Type B pancreatic cell (in vitro differentiated cells): ENCODE data around the gene HAUS1. TPM values are rescaled to one million over a fixed set of nuclear protein-coding genes. Genes with fewer than 3 reads are reported as not detected.

Experiments used
- DNase-seq: peaks from one replicate; pipeline ENCODE4 v3.0.0; 2021; ENCODE audit warnings: mixed read lengths; ENCODE audit not compliant: unreplicated experiment; ENCODE audit errors: extremely low spot score
- H3K27ac Mint-ChIP-seq: 2 replicates; pipeline ENCODE4 v1.8.0; 2021; ENCODE audit warnings: mild to moderate bottlenecking, mixed read lengths
- H3K27me3 Mint-ChIP-seq: 2 replicates; pipeline ENCODE4 v1.8.0; 2021; ENCODE audit warnings: mixed read lengths
- H3K36me3 Mint-ChIP-seq: 2 replicates; pipeline ENCODE4 v1.8.0; 2021; ENCODE audit warnings: mixed read lengths
- H3K4me1 Mint-ChIP-seq: one replicate; pipeline ENCODE4 v1.8.0; 2021; ENCODE audit warnings: mixed read lengths; ENCODE audit not compliant: unreplicated experiment
- H3K4me3 Mint-ChIP-seq: 2 replicates; pipeline ENCODE4 v1.8.0; 2021; ENCODE audit warnings: mild to moderate bottlenecking, mixed read lengths
- H3K9me3 Mint-ChIP-seq: 2 replicates; pipeline ENCODE4 v1.8.0; 2021; ENCODE audit warnings: mixed read lengths
- total RNA-seq: library from RNA; stranded (reverse); gene quantifications from 2 replicates; pipeline ENCODE4 v1.2.1, GENCODE V29; 2021; ENCODE audit warnings: low replicate concordance
- TF ChIP-seq, protein P1 (sequence below): fragments of 200-600 bp; sonication (generic); conservative IDR thresholded peaks from 2 replicates; pipeline ENCODE4 v1.5.0; 2021; ENCODE audit warnings: antibody characterized with exemption, mild to moderate bottlenecking

HAUS1 gene
- total RNA-seq, 1 donor from 2014 or later: 55.1 TPM

DNA sequence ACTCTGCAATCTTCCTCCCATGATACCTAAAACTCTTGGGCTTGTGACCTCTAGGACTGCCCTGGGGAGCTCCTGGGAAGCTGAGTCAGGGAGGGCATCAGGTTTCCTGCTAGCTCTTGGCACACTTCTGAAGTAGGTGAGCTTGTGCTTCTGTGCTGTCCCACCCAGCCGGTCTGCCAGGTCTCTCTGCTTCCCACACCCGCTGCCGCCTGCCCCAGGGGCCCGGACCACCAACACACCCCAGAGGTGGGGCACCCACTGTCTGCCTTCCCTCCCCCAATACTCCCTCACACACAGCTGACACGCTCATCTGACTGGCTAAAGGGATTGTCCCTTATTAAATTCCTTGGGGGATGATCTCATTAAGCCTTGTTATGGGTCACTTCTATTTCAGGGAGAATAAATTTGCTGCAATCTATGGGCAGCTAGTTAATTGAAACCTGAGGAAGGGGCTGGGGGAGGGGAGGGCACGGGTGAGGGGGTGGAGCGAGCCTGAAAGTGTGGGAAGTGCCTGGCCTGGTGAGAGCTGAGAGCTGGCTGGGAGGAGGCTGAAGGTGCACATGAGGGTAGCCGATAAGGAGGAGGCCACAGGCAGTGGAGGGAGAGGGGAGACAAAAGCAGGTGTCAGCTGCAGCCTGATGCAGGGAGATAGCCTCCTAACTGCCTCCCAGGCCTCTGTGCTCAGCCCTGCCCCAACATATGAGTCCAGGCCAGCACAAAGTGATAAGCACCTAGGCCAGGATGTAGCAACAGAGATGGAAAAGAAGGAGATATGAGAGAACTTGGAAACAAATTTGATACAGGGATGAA, 48.8 kb downstream of the HAUS1 start:
- H3K36me3 Mint-ChIP-seq: no peaks in the 10 kb centered on the region
- peak overlapping the region; percentile 34 for H3K27ac Mint-ChIP-seq
- TF ChIP-seq, protein P1, sequence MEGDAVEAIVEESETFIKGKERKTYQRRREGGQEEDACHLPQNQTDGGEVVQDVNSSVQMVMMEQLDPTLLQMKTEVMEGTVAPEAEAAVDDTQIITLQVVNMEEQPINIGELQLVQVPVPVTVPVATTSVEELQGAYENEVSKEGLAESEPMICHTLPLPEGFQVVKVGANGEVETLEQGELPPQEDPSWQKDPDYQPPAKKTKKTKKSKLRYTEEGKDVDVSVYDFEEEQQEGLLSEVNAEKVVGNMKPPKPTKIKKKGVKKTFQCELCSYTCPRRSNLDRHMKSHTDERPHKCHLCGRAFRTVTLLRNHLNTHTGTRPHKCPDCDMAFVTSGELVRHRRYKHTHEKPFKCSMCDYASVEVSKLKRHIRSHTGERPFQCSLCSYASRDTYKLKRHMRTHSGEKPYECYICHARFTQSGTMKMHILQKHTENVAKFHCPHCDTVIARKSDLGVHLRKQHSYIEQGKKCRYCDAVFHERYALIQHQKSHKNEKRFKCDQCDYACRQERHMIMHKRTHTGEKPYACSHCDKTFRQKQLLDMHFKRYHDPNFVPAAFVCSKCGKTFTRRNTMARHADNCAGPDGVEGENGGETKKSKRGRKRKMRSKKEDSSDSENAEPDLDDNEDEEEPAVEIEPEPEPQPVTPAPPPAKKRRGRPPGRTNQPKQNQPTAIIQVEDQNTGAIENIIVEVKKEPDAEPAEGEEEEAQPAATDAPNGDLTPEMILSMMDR: no peak

DNA sequence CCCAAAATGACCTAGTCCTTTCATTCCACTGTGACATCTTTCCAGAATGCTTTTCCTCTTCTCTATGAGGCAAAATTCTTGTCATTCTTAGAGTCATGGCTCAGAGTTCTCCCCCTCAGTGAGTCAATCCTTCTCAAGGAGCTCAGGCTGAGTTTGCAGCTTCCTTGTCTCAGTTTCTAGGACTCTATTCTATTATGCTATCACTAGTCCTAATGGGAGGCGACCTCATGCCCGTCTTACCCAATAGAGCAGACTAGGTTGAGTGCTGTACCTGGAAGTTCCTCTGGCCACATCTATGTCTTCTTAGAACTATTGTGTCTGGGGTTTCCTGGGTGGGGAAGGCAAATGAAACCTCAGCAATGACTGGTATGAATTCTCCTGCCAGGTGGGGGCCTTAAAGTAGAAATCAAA, 51.5 kb downstream of the HAUS1 start:
- Mint-ChIP-seq H3K27ac (peak overlapping the region; percentile 75), H3K9me3 (peaks cover 10% of the 10 kb centered on the region), H3K36me3 (peaks cover 4% of the 10 kb centered on the region), H3K27me3 (no peaks in the 10 kb centered on the region), H3K4me3 (peak overlapping the region; percentile 2), H3K4me1 (peaks cover 18% of the 10 kb centered on the region)
- DNase-seq: no peak
- TF ChIP-seq, protein P1: no peak

More for the DNA sequence above, 48.8 kb downstream of the HAUS1 start:
- H3K4me1 Mint-ChIP-seq: peaks cover 21% of the 10 kb centered on the region
- peaks cover 6% of the 10 kb centered on the region for H3K9me3 Mint-ChIP-seq
- no peaks in the 10 kb centered on the region for H3K27me3 Mint-ChIP-seq
- no peak for DNase-seq
- H3K4me3 Mint-ChIP-seq: peak overlapping the region; percentile 33

DNA sequence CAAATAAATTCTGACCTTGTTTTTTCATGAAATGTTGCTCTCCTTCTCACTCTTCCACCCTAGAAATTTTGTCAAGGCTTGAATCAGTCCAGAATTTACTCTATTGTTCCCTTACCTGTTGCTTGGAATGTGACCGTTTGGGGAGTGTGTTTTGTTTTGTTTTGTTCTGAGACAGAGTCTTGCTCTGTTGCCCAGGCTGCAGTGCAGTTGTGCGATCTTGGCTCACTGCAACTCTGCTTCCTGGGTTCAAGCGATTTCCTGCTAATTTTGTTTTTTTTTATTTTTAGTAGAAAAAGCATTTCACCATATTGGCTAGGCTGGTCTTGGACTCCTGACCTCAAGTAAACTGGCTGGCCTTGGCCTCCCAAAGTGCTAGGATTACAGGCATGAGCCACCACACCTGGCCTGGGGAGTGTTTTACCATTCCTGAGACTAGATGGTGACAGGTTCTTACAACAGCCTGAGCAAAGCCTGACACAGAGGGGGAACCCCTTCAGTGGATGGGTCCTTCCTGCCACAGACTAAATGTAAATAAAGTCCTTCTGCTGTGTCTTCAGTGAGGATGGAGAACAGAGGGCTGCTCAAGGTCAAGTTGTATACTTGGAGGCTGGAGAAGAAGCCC, 52.0 kb downstream of the HAUS1 start:
- H3K27me3 Mint-ChIP-seq: no peaks in the 10 kb centered on the region

DNA sequence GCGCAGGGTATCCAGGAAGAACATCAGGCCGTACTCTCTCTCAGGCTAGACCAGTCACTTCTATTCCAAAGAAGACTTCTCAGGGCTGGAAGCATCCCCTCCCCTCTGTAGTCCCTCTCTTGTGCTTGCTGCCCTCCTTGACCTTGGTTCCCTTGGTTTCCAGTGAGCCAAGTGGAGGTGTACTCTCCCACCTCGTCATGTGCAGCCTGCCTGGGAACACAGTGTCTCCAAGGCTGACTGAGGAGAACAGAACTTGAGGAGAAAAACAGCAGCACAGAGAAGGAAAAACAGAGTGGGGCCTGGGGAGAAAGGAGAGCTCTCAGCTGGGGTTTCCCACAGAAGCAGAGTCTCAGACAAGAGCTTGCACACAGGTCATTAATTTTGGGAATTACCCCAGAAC, 52.7 kb downstream of the HAUS1 start:
- Mint-ChIP-seq H3K36me3 (peaks cover 4% of the 10 kb centered on the region), H3K27me3 (no peaks in the 10 kb centered on the region), H3K4me3 (no peak overlapping the region), H3K9me3 (peaks cover 10% of the 10 kb centered on the region), H3K27ac (no peak overlapping the region), H3K4me1 (peaks cover 18% of the 10 kb centered on the region)
- DNase-seq: no peak
- TF ChIP-seq, protein P1: no peak

More for the DNA sequence above, 52.0 kb downstream of the HAUS1 start:
- TF ChIP-seq, protein P1: no peak
- H3K36me3 Mint-ChIP-seq: peaks cover 4% of the 10 kb centered on the region
- H3K4me3 Mint-ChIP-seq: peak overlapping the region; percentile 2
- peaks cover 18% of the 10 kb centered on the region for H3K4me1 Mint-ChIP-seq
- H3K9me3 Mint-ChIP-seq: peaks cover 10% of the 10 kb centered on the region
- H3K27ac Mint-ChIP-seq: peak overlapping the region; percentile 75
- no peak for DNase-seq

DNA sequence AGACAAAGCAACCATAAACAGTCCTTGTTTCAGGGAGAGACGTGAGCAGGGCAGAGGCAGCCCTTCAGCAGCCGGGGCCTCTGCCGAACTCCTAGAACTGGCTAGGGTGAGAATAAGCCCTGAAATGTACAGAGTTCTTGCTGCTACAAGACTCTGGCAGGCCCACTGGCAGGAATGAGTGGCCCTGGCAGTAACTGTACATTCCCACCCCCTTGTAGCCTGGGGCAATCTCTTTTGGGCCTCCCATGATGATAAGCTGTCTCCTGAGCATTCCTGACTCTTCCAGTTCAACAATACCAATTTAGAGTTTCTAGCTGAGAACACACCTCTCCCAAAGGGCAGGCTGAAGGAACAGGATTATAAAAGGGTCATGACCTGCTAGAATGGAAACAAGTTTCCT, 54.3 kb downstream of the HAUS1 start:
- Mint-ChIP-seq H3K27me3 (no peaks in the 10 kb centered on the region), H3K36me3 (peaks cover 4% of the 10 kb centered on the region), H3K9me3 (peaks cover 10% of the 10 kb centered on the region), H3K4me3 (no peak overlapping the region), H3K27ac (no peak overlapping the region), H3K4me1 (peaks cover 11% of the 10 kb centered on the region)
- TF ChIP-seq, protein P1: no peak
- DNase-seq: no peak
